Testis (tissue), 2 donors: Measurements from ENCODE around the gene ZNF93.

Source experiments
- CTCF ChIP-seq, 3 experiments: fragments of 450-650 bp in 2 of 3; fragments of 200-600 bp in 1 of 3; sonication (generic) in 1 of 3; IDR thresholded peaks; one replicate each; pipeline ENCODE4 v1.5.1; 2016 to 2019; ENCODE audit warnings: antibody characterized with exemption in 3 of 3, mild to moderate bottlenecking in 2 of 3, moderate library complexity in 1 of 3
- POLR2A ChIP-seq: fragments of 450-650 bp; IDR thresholded peaks from one replicate; pipeline ENCODE4 v1.6.1; 2017; ENCODE audit warnings: antibody characterized with exemption, mild to moderate bottlenecking, moderate library complexity

- TF ChIP-seq POLR2A (no peak), CTCF (IDR thresholded peaks at IDR 0.05) (no peak)
Measured at GRCh38 chr19:19866611-19867248, 34.0 kb upstream of the ZNF93 start.
